Measurements from ENCODE around the gene PPM1L. TPM values are rescaled to one million over a fixed set of nuclear protein-coding genes. Genes with fewer than 3 reads are reported as not detected.

The PPM1L gene
- total and polyA plus RNA-seq, 10 of the 15 experiments (the other 5 are each of a cell fraction or from before 2014, with no cell fraction given) = under 0.01 to 0.33 (median 0.06) TPM; not detected in 1

GRCh38 chr3:161069511-161070251, 313.6 kb downstream of the PPM1L start:
- no TSS peak for BruUV-seq (replicated peaks)
- Histone ChIP-seq H3K9me3 (replicated peaks; ENCODE audit: control insufficient read depth, insufficient read depth, low read length) (no peaks in the 10 kb centered on the region), H4K20me1 (ENCODE audit: control insufficient read depth, insufficient read depth) (no peaks in the 10 kb centered on the region), H3K9ac (ENCODE audit: control insufficient read depth, insufficient read depth, low read length) (no peak overlapping the region), H2AFZ (ENCODE audit: control insufficient read depth, low read depth, low read length) (no peak overlapping the region), H3K4me1 (ENCODE audit: control insufficient read depth, insufficient read depth, low read length) (peaks cover 27% of the 10 kb centered on the region), H3K36me3 (ENCODE audit: control insufficient read depth in 2 of 2, insufficient read depth in 2 of 2, low read length in 1 of 2) (no peaks in the 10 kb centered on the region), H3K79me2 (ENCODE audit: control insufficient read depth, insufficient read depth, low read length) (no peaks in the 10 kb centered on the region), H3K27ac (ENCODE audit: control insufficient read depth, insufficient read depth) (peak overlapping the region; percentile 22; the same call in 1 of the 2 replicates), H3K27me3 (replicated peaks in 1 of 2; ENCODE audit: control insufficient read depth in 2 of 2, insufficient read depth in 2 of 2, low read length in 1 of 2) (no peaks in the 10 kb centered on the region), H3K4me2 (ENCODE audit: control insufficient read depth, insufficient read depth) (peak overlapping the region; percentile 64), H3K4me3 (no peak overlapping the region)
- CTCF ChIA-PET = interaction anchor here (0.7 to 1.4 kb wide), 2 partner anchors 13 to 115 kb away, joined by 3 read pairs; no protein-coding TSS in a partner anchor
- SMC1A ChIA-PET (ENCODE audit: uncharacterized antibody, unreplicated experiment) = interaction anchor here (0.8 kb wide), 1 partner anchor 13 kb away, joined by 3 read pairs; no protein-coding TSS in a partner anchor
- intact Hi-C loops (cut with micrococcal nuclease; ENCODE audit: unreplicated experiment) = loop anchor here (5.0 kb wide), 1 partner anchor 153 kb away; the partner anchor contains the start of gene NMD3
- ATAC-seq (peak; percentile 96), DNase-seq (ENCODE audit: low read depth, low spot score) (peak; percentile 94), FAIRE-seq (peak; percentile 97)
- WGBS (ENCODE audit: insufficient coverage, insufficient replicate concordance, low lambda C conversion rate, missing lambda C conversion rate) = 19% methylated on average over 5 of the region's 5 CpGs
- RAD21 ChIA-PET (ENCODE audit: unreplicated experiment) = interaction anchor here (0.8 to 1.4 kb wide), 2 partner anchors 27 to 136 kb away, joined by 3 read pairs; no protein-coding TSS in a partner anchor
- POLR2A ChIA-PET = no interaction called here
- in situ Hi-C loops (cut with MboI) = no loop called here
- no peak for TF ChIP-seq PRDM15 (CRISPR knock-in tag; IDR thresholded peaks at IDR 0.05)
- TF ChIP-seq POLR2AphosphoS5 (IDR thresholded peaks at IDR 0.05; ENCODE audit: low read length) = no peak
- 0 out of 4 replicates have a peak, but pooled peaks of 1 of the 2 experiments have one; percentile 66 for TF ChIP-seq CEBPB (IDR thresholded peaks at IDR 0.05; ENCODE audit: borderline replicate concordance in 1 of 2, low read depth in 2 of 2, low read length in 2 of 2)
- TF ChIP-seq SMAD1 (IDR thresholded peaks at IDR 0.05; ENCODE audit: low read depth, partially characterized antibody) = peak; percentile 27
- no peak for TF ChIP-seq TARDBP (IDR thresholded peaks at IDR 0.05; ENCODE audit: borderline replicate concordance)
- peak; percentile 92 for TF ChIP-seq ATF2 (IDR thresholded peaks at IDR 0.05; ENCODE audit: low read length)
- no peak for TF ChIP-seq E2F4 (IDR thresholded peaks at IDR 0.05; ENCODE audit: low read depth, low read length)
- no peak for TF ChIP-seq ATF3 (IDR thresholded peaks at IDR 0.05; ENCODE audit: borderline replicate concordance, extremely low read depth, low read depth, low read length)
- 0 out of 2 replicates have a peak, but pooled peaks have one; percentile 45 for TF ChIP-seq ZBED1 (IDR thresholded peaks at IDR 0.05; ENCODE audit: borderline replicate concordance)
- peak; percentile 65 for TF ChIP-seq JUNB (IDR thresholded peaks at IDR 0.05)
- peak; percentile 48; the same call in 1 of the 2 replicates for TF ChIP-seq JUND (IDR thresholded peaks at IDR 0.05; ENCODE audit: low read depth, low read length)
- peak; percentile 90 for TF ChIP-seq EED (IDR thresholded peaks at IDR 0.05; ENCODE audit: low read depth)
- peak; percentile 43 for TF ChIP-seq MEF2B (IDR thresholded peaks at IDR 0.05; ENCODE audit: partially characterized antibody, poor library complexity, severe bottlenecking)
- no peak for TF ChIP-seq NFXL1 (IDR thresholded peaks at IDR 0.05; ENCODE audit: borderline replicate concordance)
- TF ChIP-seq CBFB (IDR thresholded peaks at IDR 0.05; ENCODE audit: low read depth) = peak; percentile 65; the same call in 1 of the 2 replicates
- peak; percentile 41; the same call in 1 of the 2 replicates for TF ChIP-seq BMI1 (IDR thresholded peaks at IDR 0.05; ENCODE audit: borderline replicate concordance)

Data from GM12878 (cell line).